GM12878 (cell line): ENCODE results near the gene TSSC4. TPM values are rescaled to one million over a fixed set of nuclear protein-coding genes. Genes with fewer than 3 reads are reported as not detected.

Experiments
- ATAC-seq: fragments of 200-7000 bp; cut with Tn5 transposase; 3 replicates; pipeline ENCODE4 v1.9.1; 2020; ENCODE audit warnings: mild to moderate bottlenecking, moderate library complexity
- BruUV-seq: library from RNA; stranded (reverse); fragments of 400-500 nt; replicated peaks from 2 replicates; lab custom pipeline; 2021; lab: Mats Ljungman, UMichigan
- CTCF ChIA-PET: fragments of 300-600 bp; sonication (Branson Sonifier 250); formaldehyde crosslinking; extraction: SDS; loops from one replicate; lab custom pipeline; 2021; ENCODE audit warnings: inconsistent platforms; lab: Yijun Ruan, JAX
- POLR2A ChIA-PET: fragments of 350-600 bp; formaldehyde crosslinking; extraction: SDS; loops from one replicate; lab custom pipeline; 2021; ENCODE audit warnings: inconsistent platforms; lab: Charles Lee
- RAD21 ChIA-PET: fragments of 300-600 bp; sonication (Branson Sonifier 250); formaldehyde crosslinking; loops from one replicate; lab custom pipeline; 2023; ENCODE audit warnings: antibody characterized with exemption; ENCODE audit not compliant: unreplicated experiment; lab: Charles Lee
- SMC1A ChIA-PET: fragments of 300-600 bp; sonication (Branson Sonifier 250); formaldehyde crosslinking; loops from one replicate; lab custom pipeline; 2023; ENCODE audit not compliant: unreplicated experiment, uncharacterized antibody; lab: Charles Lee
- DNase-seq: peaks from one replicate; pipeline ENCODE4 v3.0.0-alpha.2; 2011; ENCODE audit warnings: low read depth, low spot score
- FAIRE-seq: peaks from 3 replicates; lab custom pipeline; 2011; peaks lifted over from hg19 to GRCh38; lab: Jason Lieb, UNC
- H2AFZ ChIP-seq: 2 replicates; pipeline ENCODE4 v1.6.0; 2011; ENCODE audit warnings: low read depth, low read length, control low read depth; ENCODE audit not compliant: control insufficient read depth
- H3K27ac ChIP-seq: 2 replicates; pipeline ENCODE4 v1.5.1; 2011; ENCODE audit warnings: control low read depth; ENCODE audit not compliant: control insufficient read depth, insufficient read depth
- H3K27me3 ChIP-seq, 2 experiments: replicated peaks in 1 of 2; 2 replicates each; pipeline versions ENCODE4 v1.6.0 to v1.6.1; 2011; ENCODE audit warnings: low read length in 1 of 2; ENCODE audit not compliant: control insufficient read depth in 2 of 2, insufficient read depth in 2 of 2
- H3K36me3 ChIP-seq, 2 experiments: 2 replicates each; pipeline ENCODE4 v1.5.1; 2011; ENCODE audit warnings: low read length in 1 of 2; ENCODE audit not compliant: control insufficient read depth in 2 of 2, insufficient read depth in 2 of 2
- H3K4me1 ChIP-seq: 2 replicates; pipeline ENCODE4 v1.6.1; 2011; ENCODE audit warnings: mild to moderate bottlenecking, low read length, moderate library complexity, mixed read lengths; ENCODE audit not compliant: control insufficient read depth, insufficient read depth
- H3K4me2 ChIP-seq: 2 replicates; pipeline ENCODE4 v1.6.0; 2011; ENCODE audit warnings: control low read depth; ENCODE audit not compliant: control insufficient read depth, insufficient read depth
- H3K4me3 ChIP-seq: fragments of 200-600 bp; sonication (generic); 2 replicates; pipeline ENCODE4 v1.5.1; 2016
- H3K79me2 ChIP-seq: 2 replicates; pipeline ENCODE4 v1.6.0; 2011; ENCODE audit warnings: low read length; ENCODE audit not compliant: control insufficient read depth, insufficient read depth
- H3K9ac ChIP-seq: 2 replicates; pipeline ENCODE4 v1.8.0; 2011; ENCODE audit warnings: low read length, control low read depth, mixed read lengths; ENCODE audit not compliant: control insufficient read depth, insufficient read depth
- H3K9me3 ChIP-seq: replicated peaks from 3 replicates; pipeline ENCODE4 v1.5.1; 2011; ENCODE audit warnings: mild to moderate bottlenecking, low read length; ENCODE audit not compliant: control insufficient read depth, insufficient read depth
- H4K20me1 ChIP-seq: 2 replicates; pipeline ENCODE4 v1.6.0; 2011; ENCODE audit not compliant: control insufficient read depth, insufficient read depth
- CTCF ChIP-seq, 3 experiments: IDR thresholded peaks in 2 of 3; conservative IDR thresholded peaks in 1 of 3; 2 replicates each; pipeline ENCODE4 v1.5.1; 2011; ENCODE audit warnings: low read depth in 3 of 3, low read length in 3 of 3, mild to moderate bottlenecking in 3 of 3, control low read depth in 2 of 3, moderate library complexity in 2 of 3, inconsistent platforms in 1 of 3, mixed read lengths in 1 of 3; ENCODE audit not compliant: control insufficient read depth in 2 of 3, insufficient read depth in 1 of 3; ENCODE audit errors: extremely low read depth in 1 of 3
- IKZF2 ChIP-seq, 2 experiments: fragments of 450-650 bp; IDR thresholded peaks; 2 replicates each; pipeline ENCODE4 v1.6.1; 2017; ENCODE audit warnings: mild to moderate bottlenecking in 2 of 2, moderate library complexity in 2 of 2
- MXI1 ChIP-seq: fragments of 150-350 bp; IDR thresholded peaks from 2 replicates; pipeline ENCODE4 v1.6.1; 2011; ENCODE audit warnings: low read depth, mild to moderate bottlenecking, inconsistent platforms, low read length, improper control_type of control experiment
- PML ChIP-seq: IDR thresholded peaks from 2 replicates; pipeline ENCODE4 v1.6.1; 2012; ENCODE audit warnings: low read length, inconsistent platforms
- POLR2A ChIP-seq: IDR thresholded peaks from 2 replicates; pipeline ENCODE4 v1.6.1; 2011; ENCODE audit warnings: low read depth, mild to moderate bottlenecking, low read length
- RAD21 ChIP-seq: IDR thresholded peaks from 2 replicates; pipeline ENCODE4 v1.6.1; 2011; ENCODE audit warnings: mild to moderate bottlenecking, low read depth, low read length, moderate library complexity; ENCODE audit not compliant: insufficient read depth
- WGBS: methylation state at CpG from one replicate; pipeline ENCODE4 v1.1.6; 2016; ENCODE audit warnings: low lambda C conversion rate; ENCODE audit not compliant: insufficient replicate concordance, insufficient coverage; ENCODE audit errors: missing lambda C conversion rate; 5-methylcytosine and 5-hydroxymethylcytosine counted together
- in situ Hi-C: fragments of 300-500 bp; cut with MboI; formaldehyde crosslinking; loops from 9 replicates; pipeline ENCODE4 v1.14.3; 2018; ENCODE audit warnings: mixed read lengths
- intact Hi-C: fragments of 100-400 bp; cut with micrococcal nuclease; formaldehyde crosslinking; loops from one replicate; pipeline ENCODE4 v1.14.2; 2022; ENCODE audit not compliant: unreplicated experiment
- polyA plus RNA-seq, 11 experiments: library from polyadenylated mRNA; depleted of rRNA in 4 of 11; unstranded in 6 of 11; stranded (reverse) in 5 of 11; fragments of >200 nt; fragmentation: Nextera tagmentation in 4 of 11; fragmentation: Illumina TruSeq in 1 of 11; extraction: Ambion mirVana in 4 of 11; extraction: Trizol in 1 of 11; gene quantifications; 1 replicate in 1 of 11; 2 replicates in 10 of 11; pipeline versions ENCODE4 v1.2.1 to v1.2.3, GENCODE V29; 2011 to 2016; ENCODE audit warnings: inconsistent platforms in 2 of 11, missing spikeins in 2 of 11, low read depth in 1 of 11
- total RNA-seq, 4 experiments: library from RNA; depleted of rRNA in 3 of 4; stranded (reverse); fragments of >200 nt in 3 of 4; fragmentation: Illumina TruSeq in 1 of 4; extraction: Trizol in 1 of 4; gene quantifications; 2 replicates each; pipeline versions ENCODE4 v1.2.1 to v1.2.3, GENCODE V29; 2013 to 2021

The TSSC4 gene
- total and polyA plus RNA-seq, 10 of the 15 experiments (the other 5 are each of a cell fraction or from before 2014, with no cell fraction given): 0.69 to 70.1 (median 25.7) TPM

- no peak for DNase-seq
- Histone ChIP-seq H3K9me3 (no peaks in the 10 kb centered on the region), H3K4me3 (peak overlapping the region; percentile 72), H3K36me3 (peaks cover 5 to 29% of the 10 kb centered on the region in 2 experiments; a peak in 3 of 4 replicates), H3K79me2 (peaks cover 24% of the 10 kb centered on the region), H2AFZ (no peak overlapping the region), H3K27me3 (no peaks in the 10 kb centered on the region), H3K9ac (peak overlapping the region; percentile 93), H4K20me1 (no peaks in the 10 kb centered on the region; the same call in 1 of the 2 replicates), H3K27ac (peak overlapping the region; percentile 89; the same call in 1 of the 2 replicates), H3K4me2 (peak overlapping the region; percentile 96), H3K4me1 (peaks cover 19% of the 10 kb centered on the region)
- TF ChIP-seq RAD21 (peak; percentile 16; the same call in 1 of the 2 replicates), MXI1 (no peak), PML (no peak), POLR2A (peak; percentile 49), IKZF2 (IDR thresholded peaks at IDR 0.05) (no peak), CTCF (IDR thresholded peaks at IDR 0.05 in 2 of 3, conservative IDR thresholded peaks at IDR 0.05 in 1 of 3; ENCODE audit: control insufficient read depth in 2 of 3, extremely low read depth in 1 of 3, insufficient read depth in 1 of 3, low read depth in 3 of 3, low read length in 3 of 3) (peak in 2 of 3 experiments; percentile 3 to 26; a peak in 2 of 6 replicates)
- ChIA-PET POLR2A (interaction anchor here (0.6 to 3.4 kb wide), 2 partner anchors 12 to 21 kb away, joined by 3 to 33 read pairs; no protein-coding TSS in a partner anchor), CTCF (interaction anchor here (1.0 to 5.1 kb wide), 4 partner anchors 12 to 94 kb away, joined by 3 to 37 read pairs (median 14); no protein-coding TSS in a partner anchor), RAD21 (interaction anchor here (3.1 to 3.5 kb wide), 2 partner anchors 11 to 93 kb away, joined by 15 to 18 read pairs; no protein-coding TSS in a partner anchor), SMC1A (interaction anchor here (3.4 kb wide), 1 partner anchor 94 kb away, joined by 16 read pairs; no protein-coding TSS in a partner anchor)
- whole genome bisulfite sequencing: 43% methylated on average over 7 of the region's 7 CpGs
- ATAC-seq: no peak
- intact Hi-C loops: loop anchor here (1.0 kb wide), 1 partner anchor 94 kb away; no protein-coding TSS in a partner anchor
- TSS peak; percentile 91 for BruUV-seq
- in situ Hi-C loops: loop anchor here (25.0 kb wide), 1 partner anchor 1587 kb away; the partner anchor contains the start of genes PIDD1, PNPLA2 and RPLP2
- no peak for FAIRE-seq
Observed at GRCh38 chr11:2398664-2399355, 1.7 kb upstream of the TSSC4 start.
